ENCODE measurements around the gene BIRC6.
"Not testable (repeated sequence)": the region's sequence is repeated elsewhere in the genome, so short reads cannot be mapped to it uniquely, and the experiment has no call there.

BIRC6 gene

GRCh38 chr2:32356681-32357317 lies at the start of gene BIRC6:
TSS of gene BIRC6 (plus strand) at chr2:32357023. CDS start at chr2:32357162, 139 bp downstream.
- peak; percentile 95 to 96 for DNase-seq (ENCODE audit: low read depth in 2 of 2)

GRCh38 chr2:32310577-32310976 lies 46.2 kb upstream of the BIRC6 start:
- DNase-seq (ENCODE audit: low read depth in 2 of 2), result no peak

- no peak for DNase-seq (ENCODE audit: low read depth in 2 of 2)
Measured at GRCh38 chr2:32314886-32315285, 41.9 kb upstream of the BIRC6 start.

GRCh38 chr2:32328679-32329078 lies 28.1 kb upstream of the BIRC6 start:
- not testable (repeated sequence) for DNase-seq (ENCODE audit: low read depth in 2 of 2)

GRCh38 chr2:32329180-32329980 lies 27.4 kb upstream of the BIRC6 start:
- not testable (repeated sequence) for DNase-seq (ENCODE audit: low read depth in 2 of 2)

- DNase-seq (ENCODE audit: low read depth in 2 of 2), result no peak
Measured at GRCh38 chr2:32330136-32330535, 26.7 kb upstream of the BIRC6 start.

GRCh38 chr2:32342801-32343200 lies 14.0 kb upstream of the BIRC6 start:
- no peak for DNase-seq (ENCODE audit: low read depth in 2 of 2)

- not testable (repeated sequence) for DNase-seq (ENCODE audit: low read depth in 2 of 2)
Measured at GRCh38 chr2:32350797-32351196, 6.0 kb upstream of the BIRC6 start.

- DNase-seq (ENCODE audit: low read depth in 2 of 2), result peak in 1 of 2 donors; percentile 2
Measured at GRCh38 chr2:32355976-32356680, 695 bp upstream of the BIRC6 start.

- DNase-seq (ENCODE audit: low read depth in 2 of 2), result peak; percentile 15 to 19
Measured at GRCh38 chr2:32357318-32358110, 691 bp downstream of the BIRC6 start.

- DNase-seq (ENCODE audit: low read depth in 2 of 2), result no peak
Measured at GRCh38 chr2:32358111-32358482, 1.3 kb downstream of the BIRC6 start.

GRCh38 chr2:32360416-32360815 lies 3.6 kb downstream of the BIRC6 start:
- DNase-seq (ENCODE audit: low read depth in 2 of 2), result no peak

GRCh38 chr2:32362997-32363396 lies 6.2 kb downstream of the BIRC6 start:
- not testable (repeated sequence) for DNase-seq (ENCODE audit: low read depth in 2 of 2)

- DNase-seq (ENCODE audit: low read depth in 2 of 2), result no peak
Measured at GRCh38 chr2:32363597-32363996, 6.8 kb downstream of the BIRC6 start.

GRCh38 chr2:32364290-32364689 lies 7.5 kb downstream of the BIRC6 start:
- DNase-seq (ENCODE audit: low read depth in 2 of 2), result not testable (repeated sequence)

GRCh38 chr2:32365679-32366078 lies 8.9 kb downstream of the BIRC6 start:
- DNase-seq (ENCODE audit: low read depth in 2 of 2), result not testable (repeated sequence)

GRCh38 chr2:32366595-32366994 lies 9.8 kb downstream of the BIRC6 start:
- DNase-seq (ENCODE audit: low read depth in 2 of 2), result no peak

GRCh38 chr2:32369222-32369621 lies 12.4 kb downstream of the BIRC6 start:
- no peak for DNase-seq (ENCODE audit: low read depth in 2 of 2)

- DNase-seq (ENCODE audit: low read depth in 2 of 2), result not testable (repeated sequence)
Measured at GRCh38 chr2:32370942-32371341, 14.1 kb downstream of the BIRC6 start.

GRCh38 chr2:32372519-32373182 lies 15.8 kb downstream of the BIRC6 start:
- no peak for DNase-seq (ENCODE audit: low read depth in 2 of 2)

- DNase-seq (ENCODE audit: low read depth in 2 of 2), result no peak
Measured at GRCh38 chr2:32375228-32375892, 18.5 kb downstream of the BIRC6 start.
